Pancreas (tissue), 10 donors: ENCODE data around the gene RNU11. TPM values are rescaled to one million over a fixed set of nuclear protein-coding genes. Genes with fewer than 3 reads are reported as not detected.
"Not testable (repeated sequence)": the region's sequence is repeated elsewhere in the genome, so short reads cannot be mapped to it uniquely, and the experiment has no call there.

Source experiments
- ATAC-seq, 4 donors: fragments of 200-7000 bp; cut with Tn5 transposase; one replicate each; pipeline versions ENCODE4 v1.8.0 to v1.9.1; 2020; ENCODE audit warnings: mild to moderate bottlenecking in 4 of 4, moderate library complexity in 4 of 4
- DNase-seq, 6 donors: peaks; one replicate each; pipeline ENCODE4 v3.0.0-alpha.2; 2020
- FAIRE-seq: peaks from 2 replicates; lab custom pipeline; 2012; peaks lifted over from hg19 to GRCh38; lab: Jason Lieb, UNC
- H3K27ac ChIP-seq, 4 donors: fragments of 200-600 bp; sonication (generic); 1 replicate in 3 of 4; 2 replicates in 1 of 4; pipeline versions ENCODE4 v1.5.0 to v1.8.0; 2020
- H3K27me3 ChIP-seq, 4 donors: fragments of 200-600 bp; one replicate each; pipeline ENCODE4 v1.8.0; 2021
- H3K36me3 ChIP-seq, 3 donors: fragments of 200-600 bp; sonication (generic) in 1 of 3; one replicate each; pipeline versions ENCODE4 v1.5.0 to v1.8.0; 2020 to 2021
- H3K4me1 ChIP-seq, 3 donors: fragments of 200-600 bp; one replicate each; pipeline ENCODE4 v1.8.0; 2021
- H3K4me3 ChIP-seq, 4 donors: fragments of 200-600 bp; sonication (generic) in 2 of 4; one replicate each; pipeline versions ENCODE4 v1.5.0 to v1.8.0; 2020 to 2021
- H3K9me3 ChIP-seq, 4 donors: fragments of 200-600 bp; one replicate each; pipeline ENCODE4 v1.8.0; 2021
- CTCF ChIP-seq, 4 donors: fragments of 200-600 bp; sonication (generic) in 3 of 4; IDR thresholded peaks; one replicate each; pipeline versions ENCODE4 v1.5.0 to v1.8.0; 2021; ENCODE audit warnings: antibody characterized with exemption in 4 of 4
- WGBS, 2 donors: extraction: QIAGEN DNeasy Blood & Tissue Kit; methylation state at CpG; one replicate each; pipeline ENCODE4 v1.1.7; 2013; 5-methylcytosine and 5-hydroxymethylcytosine counted together
- intact Hi-C, 3 donors: fragments of 100-400 bp; cut with DNase I; formaldehyde crosslinking; loops; one replicate each; pipeline versions ENCODE4 v1.11.1 to v1.14.2; 2022
- polyA plus RNA-seq, 2 donors: library from polyadenylated mRNA; stranded (reverse); fragments of 200-250 nt; gene quantifications; one replicate each; pipeline ENCODE4 v1.2.3, GENCODE V29; 2013
- total RNA-seq, 6 donors: library from RNA; stranded (reverse); fragmentation: NEBNext Ultra II Directional in 4 of 6; extraction: Animal tissue kit (Norgen Biotek cat#: 25700) in 4 of 6; gene quantifications; one replicate each; pipeline versions ENCODE4 v1.2.1 to v1.2.4, GENCODE V29; 2021 to 2023
- donor health status: healthy with polysubstance abuse.
- donor health status: DM: no; HTN: no; CAD: no; lungs with moderate emphysema.
- donor health status: DM: no; HTN: no; CAD: no.
- donor health status: control.
- donor health status: control.
- donor health status: Bipolar disorder and iron deficiency.
- donor health status: DM: yes; HTN: yes; CAD: no.
- donor health status: DM: no; HTN: no; CAD: no.
- donor health status: DM: no; HTN: no; CAD: no.
- donor health status: DM: yes; HTN: yes; CAD: no.

Gene RNU11
- total and polyA plus RNA-seq, 8 donors, result not detected

- no peaks in the 10 kb centered on the region for H3K36me3 ChIP-seq
- no peaks in the 10 kb centered on the region for H3K27me3 ChIP-seq
- no peak for DNase-seq
- intact Hi-C loops, result no loop called here
- no peak for ATAC-seq
- H3K4me1 ChIP-seq, result peaks cover 4 to 7% (median 5%) of the 10 kb centered on the region in 3 donors
- WGBS, 2 donors, result 92 to 93% methylated on average over 20 of the region's 20 CpGs
- H3K4me3 ChIP-seq, result no peak overlapping the region
- H3K9me3 ChIP-seq, result no peaks in the 10 kb centered on the region
- no peak overlapping the region for H3K27ac ChIP-seq
- TF ChIP-seq CTCF (IDR thresholded peaks at IDR 0.05), result no peak
- no peak for FAIRE-seq
Observed at GRCh38 chr1:28671254-28671780, 22.9 kb downstream of the RNU11 start.

GRCh38 chr1:28672971-28673370 is 24.6 kb downstream of the RNU11 start:
- DNase-seq, H3K36me3 ChIP-seq, FAIRE-seq, H3K27me3 ChIP-seq, H3K9me3 ChIP-seq, ATAC-seq, H3K27ac ChIP-seq, H3K4me1 ChIP-seq, H3K4me3 ChIP-seq, intact Hi-C loops: not testable (repeated sequence)
- 94 to 97% methylated on average over 15 of the region's 15 CpGs for WGBS, 2 donors

- Histone ChIP-seq H3K27ac (no peak overlapping the region), H3K9me3 (no peaks in the 10 kb centered on the region), H3K4me3 (no peak overlapping the region), H3K36me3 (no peaks in the 10 kb centered on the region), H3K4me1 (peaks cover 0 to 3% (median 0%) of the 10 kb centered on the region in 3 donors), H3K27me3 (no peaks in the 10 kb centered on the region)
- no peak for DNase-seq
- intact Hi-C loops, result no loop called here
- ATAC-seq, result no peak
- TF ChIP-seq CTCF (IDR thresholded peaks at IDR 0.05), result no peak
- FAIRE-seq, result no peak
Observed at GRCh38 chr1:28675924-28676257, 27.5 kb downstream of the RNU11 start.

GRCh38 chr1:28680151-28680550 is 31.8 kb downstream of the RNU11 start:
- FAIRE-seq (no peak), DNase-seq (no peak), ATAC-seq (peak in 1 of 4 donors; percentile 18)
- Histone ChIP-seq H3K27me3 (no peaks in the 10 kb centered on the region), H3K9me3 (no peaks in the 10 kb centered on the region), H3K4me1 (peaks cover 0 to 3% (median 0%) of the 10 kb centered on the region in 3 donors), H3K27ac (no peak overlapping the region), H3K36me3 (peaks cover 0 to 7% (median 3%) of the 10 kb centered on the region in 3 donors), H3K4me3 (no peak overlapping the region)
- TF ChIP-seq CTCF (IDR thresholded peaks at IDR 0.05), result no peak
- 81 to 82% methylated on average over 4 of the region's 4 CpGs for WGBS, 2 donors
- intact Hi-C loops, result no loop called here

- Histone ChIP-seq H3K36me3 (peaks cover 0 to 7% (median 3%) of the 10 kb centered on the region in 3 donors), H3K4me1 (peaks cover 0 to 3% (median 0%) of the 10 kb centered on the region in 3 donors), H3K27ac (no peak overlapping the region), H3K9me3 (no peaks in the 10 kb centered on the region), H3K27me3 (no peaks in the 10 kb centered on the region), H3K4me3 (no peak overlapping the region)
- FAIRE-seq (no peak), ATAC-seq (no peak), DNase-seq (no peak)
- WGBS, 2 donors, result 85 to 86% methylated on average over 6 of the region's 6 CpGs
- intact Hi-C loops, result no loop called here
- TF ChIP-seq CTCF (IDR thresholded peaks at IDR 0.05), result no peak
Observed at GRCh38 chr1:28682840-28683239, 34.4 kb downstream of the RNU11 start.
